ENCODE results near the gene C1S. TPM values are rescaled to one million over a fixed set of nuclear protein-coding genes. Genes with fewer than 3 reads are reported as not detected.

The C1S gene
- total RNA-seq = 3.1 and 66.9 TPM in 2 replicates

GRCh38 chr12:7060353-7060954 is at the start of gene C1S:
Gene C1S (plus strand): TSS chr12:7060718. CDS start chr12:7061913, 1,195 bp downstream.

GRCh38 chr12:7018350-7019042 is 42.0 kb upstream of the C1S start, which contains the start of gene LPCAT3:
Gene LPCAT3 (minus strand): TSS chr12:7018476. CDS start chr12:7018424, 52 bp downstream.

GRCh38 chr12:7092229-7092985 is 31.9 kb downstream of the C1S start, which contains the start of gene C1R:
Gene C1R (minus strand): TSS chr12:7092445. CDS start chr12:7092388, 57 bp downstream.

GRCh38 chr12:7108796-7109571 is 48.5 kb downstream of the C1S start, which contains the start of gene C1RL:
Gene C1RL (minus strand): TSS chr12:7109214. CDS start chr12:7109180, 34 bp downstream.

Other genes starting within 250 kb of the C1S start
- under 0.01 TPM in 1 of 2 replicates, not detected in the other for gene GPR162, start 238.9 kb upstream of the C1S start, total RNA-seq
- gene P3H3, start 232.3 kb upstream of the C1S start, total RNA-seq = 18.8 and 20.6 TPM in 2 replicates
- gene GNB3, start 219.8 kb upstream of the C1S start, total RNA-seq = 0.34 and 0.78 TPM in 2 replicates
- gene CDCA3, start 209.4 kb upstream of the C1S start, total RNA-seq = 0.57 and 0.68 TPM in 2 replicates
- gene USP5, start 208.6 kb upstream of the C1S start, total RNA-seq = 44.8 and 68.4 TPM in 2 replicates
- 571 and 622 TPM in 2 replicates for gene TPI1, start 193.2 kb upstream of the C1S start, total RNA-seq
- gene SPSB2, start 187.4 kb upstream of the C1S start, total RNA-seq = 5.6 and 15.0 TPM in 2 replicates
- 8.2 and 9.8 TPM in 2 replicates for gene LRRC23, start 155.9 kb upstream of the C1S start, total RNA-seq
- 3.1 and 14.0 TPM in 2 replicates for gene ENO2, start 146.1 kb upstream of the C1S start, total RNA-seq
- gene ATN1, start 132.8 kb upstream of the C1S start, total RNA-seq = 5.1 and 27.6 TPM in 2 replicates
- gene RNU7-1, start 116.9 kb upstream of the C1S start, total RNA-seq = not detected in 2 replicates
- gene C12orf57, start 116.7 kb upstream of the C1S start, total RNA-seq = 52.6 and 80.0 TPM in 2 replicates
- 12.3 and 17.4 TPM in 2 replicates for gene PTPN6, start 109.4 kb upstream of the C1S start, total RNA-seq
- 63.6 and 112 TPM in 2 replicates for gene PHB2, start 90.1 kb upstream of the C1S start, total RNA-seq
- gene EMG1, start 89.8 kb upstream of the C1S start, total RNA-seq = 42.0 and 88.2 TPM in 2 replicates
- gene LPCAT3, start 42.2 kb upstream of the C1S start, total RNA-seq = 10.6 and 21.0 TPM in 2 replicates
- 2.1 and 50.6 TPM in 2 replicates for gene C1R, start 31.7 kb downstream of the C1S start, total RNA-seq
- 10.6 and 23.3 TPM in 2 replicates for gene C1RL, start 48.5 kb downstream of the C1S start, total RNA-seq
- not detected in 2 replicates for gene RBP5, start 68.2 kb downstream of the C1S start, total RNA-seq
- gene CLSTN3, start 69.7 kb downstream of the C1S start, total RNA-seq = 8.2 and 28.2 TPM in 2 replicates
- gene PEX5, start 129.0 kb downstream of the C1S start, total RNA-seq = 31.1 and 32.7 TPM in 2 replicates
- gene ACSM4, start 243.4 kb downstream of the C1S start, total RNA-seq = not detected in 2 replicates